GM18868 (cell line): ENCODE measurements around the gene NAIF1.
A peak's percentile ranks its signal among the peaks of the same experiment; 100 is the strongest.
"Not testable (repeated sequence)": the region's sequence is repeated elsewhere in the genome, so short reads cannot be mapped to it uniquely, and the experiment has no call there.

Source experiments
- ATAC-seq: cut with Tn5 transposase; IDR thresholded peaks from one replicate; pipeline ENCODE4 v1.9.1; 2021; ENCODE audit warnings: mild to moderate bottlenecking, moderate library complexity; ENCODE audit not compliant: unreplicated experiment

NAIF1 gene

GRCh38 chr9:128066713-128067644, at the start of gene NAIF1:
Gene NAIF1, minus strand, starts transcription at chr9:128067320. Its CDS starts 219 bp downstream, at chr9:128067101.
- peak; percentile 64 for ATAC-seq

GRCh38 chr9:128116104-128117083, 49.3 kb upstream of the NAIF1 start:
- no peak for ATAC-seq

GRCh38 chr9:128115187-128116103, 48.3 kb upstream of the NAIF1 start:
- peak; percentile 59 for ATAC-seq

GRCh38 chr9:128114326-128115186, 47.4 kb upstream of the NAIF1 start:
- no peak for ATAC-seq

GRCh38 chr9:128113526-128114325, 46.6 kb upstream of the NAIF1 start:
- ATAC-seq: no peak

GRCh38 chr9:128111726-128112125, 44.6 kb upstream of the NAIF1 start:
- ATAC-seq: not testable (repeated sequence)

GRCh38 chr9:128109050-128109709, 42.1 kb upstream of the NAIF1 start:
- ATAC-seq: no peak

GRCh38 chr9:128108269-128109049, 41.3 kb upstream of the NAIF1 start:
- no peak for ATAC-seq

- ATAC-seq: no peak
Measured at GRCh38 chr9:128107468-128108268, 40.5 kb upstream of the NAIF1 start.

- no peak for ATAC-seq
Measured at GRCh38 chr9:128106940-128107467, 39.9 kb upstream of the NAIF1 start.

- ATAC-seq: no peak
Measured at GRCh38 chr9:128106181-128106939, 39.2 kb upstream of the NAIF1 start.

- ATAC-seq: no peak
Measured at GRCh38 chr9:128105538-128106175, 38.5 kb upstream of the NAIF1 start.

GRCh38 chr9:128104171-128104618, 37.1 kb upstream of the NAIF1 start:
- no peak for ATAC-seq

- ATAC-seq: no peak
Measured at GRCh38 chr9:128103589-128103962, 36.5 kb upstream of the NAIF1 start.
